OCI-LY3 (cell line): ENCODE results near the gene DPY19L2.
"Not testable (repeated sequence)": the region's sequence is repeated elsewhere in the genome, so short reads cannot be mapped to it uniquely, and the experiment has no call there.

Source experiments
- EZH2phosphoT487 ChIP-seq: fragments of 200-600 bp; shearing (Covaris generic); IDR thresholded peaks from 2 replicates; pipeline ENCODE4 v1.6.1; 2018; ENCODE audit warnings: antibody characterized with exemption, mixed run types, low read depth
- TF ChIP-seq, protein P1 (sequence below): fragments of 200-600, 300-600 bp; sonication (generic); IDR thresholded peaks from 2 replicates; pipeline ENCODE4 v1.5.1; 2014; ENCODE audit warnings: antibody characterized with exemption, low read length, low read depth

DNA sequence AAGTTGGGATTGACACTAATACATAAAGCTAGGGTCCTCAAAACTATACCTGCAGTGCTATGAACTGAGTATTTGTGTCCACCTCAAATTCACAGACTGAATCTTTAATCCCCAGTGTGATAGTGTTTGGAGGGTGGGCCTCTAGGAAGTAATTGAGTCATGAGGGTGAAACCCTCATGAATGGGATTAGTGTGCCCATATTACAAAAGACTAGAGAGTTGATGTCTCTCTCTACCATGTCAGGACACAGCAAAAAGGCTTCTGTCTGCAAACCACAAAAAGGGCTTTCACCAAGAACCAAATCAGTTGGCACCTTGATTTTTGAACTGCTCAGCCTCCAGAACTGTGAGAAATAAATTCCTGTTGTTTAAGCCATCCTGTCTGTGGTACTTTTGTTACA is 59.0 kb downstream of the DPY19L2 start:
- TF ChIP-seq, protein P1, sequence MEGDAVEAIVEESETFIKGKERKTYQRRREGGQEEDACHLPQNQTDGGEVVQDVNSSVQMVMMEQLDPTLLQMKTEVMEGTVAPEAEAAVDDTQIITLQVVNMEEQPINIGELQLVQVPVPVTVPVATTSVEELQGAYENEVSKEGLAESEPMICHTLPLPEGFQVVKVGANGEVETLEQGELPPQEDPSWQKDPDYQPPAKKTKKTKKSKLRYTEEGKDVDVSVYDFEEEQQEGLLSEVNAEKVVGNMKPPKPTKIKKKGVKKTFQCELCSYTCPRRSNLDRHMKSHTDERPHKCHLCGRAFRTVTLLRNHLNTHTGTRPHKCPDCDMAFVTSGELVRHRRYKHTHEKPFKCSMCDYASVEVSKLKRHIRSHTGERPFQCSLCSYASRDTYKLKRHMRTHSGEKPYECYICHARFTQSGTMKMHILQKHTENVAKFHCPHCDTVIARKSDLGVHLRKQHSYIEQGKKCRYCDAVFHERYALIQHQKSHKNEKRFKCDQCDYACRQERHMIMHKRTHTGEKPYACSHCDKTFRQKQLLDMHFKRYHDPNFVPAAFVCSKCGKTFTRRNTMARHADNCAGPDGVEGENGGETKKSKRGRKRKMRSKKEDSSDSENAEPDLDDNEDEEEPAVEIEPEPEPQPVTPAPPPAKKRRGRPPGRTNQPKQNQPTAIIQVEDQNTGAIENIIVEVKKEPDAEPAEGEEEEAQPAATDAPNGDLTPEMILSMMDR, result not testable (repeated sequence)
- TF ChIP-seq EZH2phosphoT487, result not testable (repeated sequence)
